Skin of body (tissue), 2 donors: Measurements from ENCODE around the gene TCF25. TPM values are rescaled to one million over a fixed set of nuclear protein-coding genes. Genes with fewer than 3 reads are reported as not detected.

ENCODE experiments used
- DNase-seq: peaks from one replicate; lab custom pipeline; 2025; lab: John Stamatoyannopoulos, UW
- total RNA-seq: library from RNA; depleted of rRNA; stranded (reverse); fragments of >200 nt; gene quantifications from one replicate; pipeline ENCODE4 v1.2.3, GENCODE V29; 2014

TCF25 gene
- total RNA-seq, 1 donor from 2014 or later, result 109 TPM

GRCh38 chr16:89843409-89844350 lies 29.7 kb upstream of the TCF25 start:
- DNase-seq, result no peak

GRCh38 chr16:89844739-89845339 lies 28.6 kb upstream of the TCF25 start:
- DNase-seq, result no peak

GRCh38 chr16:89845417-89845816 lies 28.0 kb upstream of the TCF25 start:
- no peak for DNase-seq

GRCh38 chr16:89847051-89847939 lies 26.1 kb upstream of the TCF25 start:
- DNase-seq, result no peak

- DNase-seq, result no peak
Observed at GRCh38 chr16:89847940-89848297, 25.5 kb upstream of the TCF25 start.

- no peak for DNase-seq
Observed at GRCh38 chr16:89848974-89849373, 24.4 kb upstream of the TCF25 start.

GRCh38 chr16:89853306-89853993 lies 19.9 kb upstream of the TCF25 start:
- DNase-seq, result no peak

GRCh38 chr16:89855301-89855945 lies 18.0 kb upstream of the TCF25 start:
- no peak for DNase-seq

GRCh38 chr16:89855986-89856385 lies 17.4 kb upstream of the TCF25 start:
- no peak for DNase-seq

GRCh38 chr16:89858973-89859614 lies 14.3 kb upstream of the TCF25 start:
- no peak for DNase-seq

- no peak for DNase-seq
Observed at GRCh38 chr16:89859615-89860007, 13.8 kb upstream of the TCF25 start.

GRCh38 chr16:89860747-89861304 lies 12.6 kb upstream of the TCF25 start:
- DNase-seq, result no peak

GRCh38 chr16:89861648-89862047 lies 11.7 kb upstream of the TCF25 start:
- DNase-seq, result no peak

GRCh38 chr16:89862732-89863131 lies 10.7 kb upstream of the TCF25 start:
- no peak for DNase-seq

GRCh38 chr16:89863741-89864526 lies 9.5 kb upstream of the TCF25 start:
- DNase-seq, result no peak

- DNase-seq, result no peak
Observed at GRCh38 chr16:89864527-89864820, 8.9 kb upstream of the TCF25 start.

- no peak for DNase-seq
Observed at GRCh38 chr16:89867918-89868317, 5.5 kb upstream of the TCF25 start.

- DNase-seq, result no peak
Observed at GRCh38 chr16:89869911-89870310, 3.5 kb upstream of the TCF25 start.

GRCh38 chr16:89870440-89870839 lies 3.0 kb upstream of the TCF25 start:
- DNase-seq, result no peak
